GM06990 (cell line): ENCODE measurements around the gene KCNH3.

Experiments
- DNase-seq: peaks from one replicate; pipeline ENCODE4 v3.0.0-alpha.2; 2011; ENCODE audit not compliant: insufficient read length; ENCODE audit errors: extremely low read depth
- H3K27me3 ChIP-seq: replicated peaks from 2 replicates; pipeline ENCODE4 v1.6.0; 2011; ENCODE audit warnings: low read length; ENCODE audit not compliant: control insufficient read depth, insufficient read depth
- H3K36me3 ChIP-seq: 2 replicates; pipeline ENCODE4 v1.5.1; 2011; ENCODE audit warnings: low read length; ENCODE audit not compliant: control insufficient read depth, insufficient read depth
- H3K4me3 ChIP-seq: replicated peaks from 2 replicates; pipeline ENCODE4 v1.5.1; 2011; ENCODE audit warnings: low read depth, mild to moderate bottlenecking, control low read depth, low read length
- CTCF ChIP-seq: IDR thresholded peaks from 2 replicates; pipeline ENCODE4 v1.5.1; 2011; ENCODE audit warnings: low read length, control low read depth, mild to moderate bottlenecking, inconsistent platforms; ENCODE audit not compliant: insufficient read depth, poor library complexity, severe bottlenecking

Gene KCNH3

DNA sequence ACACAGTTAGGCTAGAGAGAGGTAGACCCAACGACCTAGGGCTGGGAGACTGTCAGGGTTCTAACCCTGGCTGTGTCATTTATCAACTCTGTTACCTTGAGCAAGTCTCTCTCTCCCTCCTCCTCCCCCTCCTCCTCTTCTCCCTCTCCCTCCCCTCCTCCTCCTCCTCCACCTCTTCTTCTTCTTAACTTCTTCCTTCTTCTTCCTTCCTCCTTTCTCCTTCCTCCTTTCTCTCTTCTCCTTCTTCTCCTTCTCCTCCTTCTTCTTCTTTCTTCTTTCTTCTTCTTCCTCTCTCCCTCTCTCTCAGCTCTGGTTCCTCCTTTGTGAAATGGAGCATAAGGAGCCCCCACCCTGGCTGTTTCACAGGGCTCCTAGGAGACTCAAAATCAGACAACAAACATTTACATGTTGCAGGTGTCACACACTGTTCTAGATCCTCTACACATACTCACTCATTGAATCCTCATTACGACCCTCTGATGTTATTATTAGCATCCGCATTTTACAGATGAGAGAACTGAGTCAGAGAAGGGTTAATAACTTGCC is 2.2 kb upstream of the KCNH3 start:
- Histone ChIP-seq H3K4me3 (no peak overlapping the region), H3K36me3 (no peaks in the 10 kb centered on the region), H3K27me3 (peaks cover 5% of the 10 kb centered on the region)
- no peak for TF ChIP-seq CTCF
- no peak for DNase-seq

DNA sequence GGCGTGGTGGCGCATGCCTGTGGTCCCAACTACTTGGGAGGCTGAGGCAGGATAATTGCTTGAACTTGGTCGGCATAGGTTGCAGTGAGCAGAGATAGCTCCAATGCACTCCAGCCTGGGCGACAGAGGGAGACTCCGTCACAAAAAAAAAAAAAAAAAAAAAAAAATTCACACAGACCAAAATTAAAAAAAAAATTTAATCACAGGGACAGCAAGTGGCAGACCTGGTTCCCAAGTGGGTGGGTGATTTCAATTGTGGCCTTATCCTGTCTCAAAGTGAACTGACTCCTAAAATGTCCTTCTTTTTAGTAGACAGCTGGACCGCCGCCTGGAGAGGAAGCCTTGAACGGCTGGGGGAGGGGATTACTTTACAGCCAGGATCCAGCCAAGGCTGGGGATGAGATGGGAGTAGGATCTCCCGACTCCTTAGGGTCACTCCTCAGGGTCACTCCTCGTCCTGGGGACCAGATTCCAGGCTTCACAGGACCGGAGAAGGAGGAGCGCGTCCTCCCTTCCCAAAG is 1.5 kb upstream of the KCNH3 start:
- Histone ChIP-seq H3K27me3 (peaks cover 5% of the 10 kb centered on the region), H3K4me3 (peak overlapping the region; percentile 38; the same call in 1 of the 2 replicates), H3K36me3 (no peaks in the 10 kb centered on the region)
- no peak for TF ChIP-seq CTCF
- no peak for DNase-seq

- peak; percentile 5 for TF ChIP-seq CTCF
- peak overlapping the region; percentile 38 for H3K4me3 ChIP-seq
- H3K27me3 ChIP-seq, result peaks cover 5% of the 10 kb centered on the region
- no peaks in the 10 kb centered on the region for H3K36me3 ChIP-seq
- no peak for DNase-seq
Measured at GRCh38 chr12:49537752-49538509, 899 bp upstream of the KCNH3 start.

DNA sequence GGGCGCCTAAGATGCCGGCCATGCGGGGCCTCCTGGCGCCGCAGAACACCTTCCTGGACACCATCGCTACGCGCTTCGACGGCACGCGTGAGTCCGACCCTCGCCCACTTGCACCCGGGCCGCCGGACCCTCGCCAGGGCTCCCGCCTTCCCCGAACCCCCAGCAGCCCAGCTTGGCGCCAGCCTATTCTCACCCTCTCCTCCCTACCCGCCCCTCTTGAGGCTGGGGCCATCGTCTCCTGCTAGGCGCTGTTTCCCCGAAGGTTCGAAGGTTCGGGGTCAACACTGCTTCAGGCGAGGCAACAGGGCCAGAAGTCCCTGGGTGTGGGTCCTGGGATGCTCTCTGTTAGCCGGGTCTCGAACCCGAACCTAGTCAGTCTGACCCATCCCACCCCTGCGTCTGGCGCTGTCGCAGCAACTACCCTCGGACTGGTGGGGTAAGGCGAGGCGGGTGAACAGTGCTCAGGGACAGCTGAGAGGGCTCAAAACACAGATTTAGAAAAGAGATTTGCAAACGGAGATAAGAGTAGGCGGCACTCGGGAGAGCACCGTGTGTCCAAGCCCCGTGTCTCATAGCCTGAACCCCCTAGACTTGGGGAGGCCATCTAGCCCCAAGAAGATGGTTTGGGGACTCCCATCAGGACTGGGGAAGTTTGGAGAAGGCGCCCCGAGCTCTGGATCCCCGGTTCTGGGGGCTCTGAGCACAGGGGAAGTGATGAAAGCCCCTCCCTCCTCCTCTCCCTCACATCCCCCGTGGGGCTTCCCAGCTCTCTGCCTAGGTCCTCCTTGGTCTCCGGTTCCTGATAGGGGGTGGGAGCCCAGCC is 787 bp downstream of the KCNH3 start:
- DNase-seq, result no peak
- no peaks in the 10 kb centered on the region for H3K36me3 ChIP-seq
- H3K4me3 ChIP-seq, result no peak overlapping the region; the same call in 1 of the 2 replicates
- peaks cover 5% of the 10 kb centered on the region for H3K27me3 ChIP-seq
- no peak for TF ChIP-seq CTCF

DNA sequence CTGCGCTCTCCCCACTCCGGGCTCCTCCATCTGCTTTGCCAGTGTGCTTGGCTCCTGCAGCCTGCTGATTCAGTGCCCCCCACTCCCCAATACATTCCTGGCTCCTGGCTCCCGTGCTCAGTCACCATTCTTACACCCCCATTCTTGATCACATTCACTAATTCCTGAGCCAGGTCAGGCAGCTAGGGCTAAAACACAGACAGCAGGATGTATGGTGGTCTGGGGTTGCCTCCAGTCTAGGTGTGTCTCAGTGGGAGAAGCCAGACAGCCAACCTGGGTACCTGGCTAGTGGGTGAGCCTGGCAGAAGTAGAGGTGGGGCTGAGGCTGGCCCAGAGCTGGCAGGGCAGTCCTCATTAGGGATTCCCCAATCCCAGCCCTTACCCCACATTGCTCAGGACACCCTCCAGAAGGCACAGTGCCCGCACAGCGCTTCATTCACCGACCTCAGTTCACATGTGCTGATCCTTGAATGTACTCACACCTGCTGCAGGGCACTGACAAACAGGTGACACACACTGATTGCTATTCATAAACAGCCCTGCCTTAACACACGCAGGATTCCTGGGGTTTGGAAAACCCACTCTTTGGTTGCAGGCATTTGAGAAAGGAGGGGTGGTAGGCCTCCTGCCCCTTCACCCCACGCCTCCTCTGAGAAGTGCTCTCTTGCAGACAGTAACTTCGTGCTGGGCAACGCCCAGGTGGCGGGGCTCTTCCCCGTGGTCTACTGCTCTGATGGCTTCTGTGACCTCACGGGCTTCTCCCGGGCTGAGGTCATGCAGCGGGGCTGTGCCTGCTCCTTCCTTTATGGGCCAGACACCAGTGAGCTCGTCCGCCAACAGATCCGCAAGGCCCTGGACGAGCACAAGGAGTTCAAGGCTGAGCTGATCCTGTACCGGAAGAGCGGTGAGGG is 1.7 kb downstream of the KCNH3 start:
- H3K36me3 ChIP-seq, result no peaks in the 10 kb centered on the region
- H3K4me3 ChIP-seq, result no peak overlapping the region
- no peak for TF ChIP-seq CTCF
- peaks cover 5% of the 10 kb centered on the region for H3K27me3 ChIP-seq
- DNase-seq, result no peak
